ENCODE data around the gene CABCOCO1. TPM values are rescaled to one million over a fixed set of nuclear protein-coding genes. Genes with fewer than 3 reads are reported as not detected.

The CABCOCO1 gene
- total and polyA plus RNA-seq, 9 of the 15 experiments (the other 6 are each of a cell fraction or from before 2014, with no cell fraction given), result 0.04 TPM; not detected in 8

DNA sequence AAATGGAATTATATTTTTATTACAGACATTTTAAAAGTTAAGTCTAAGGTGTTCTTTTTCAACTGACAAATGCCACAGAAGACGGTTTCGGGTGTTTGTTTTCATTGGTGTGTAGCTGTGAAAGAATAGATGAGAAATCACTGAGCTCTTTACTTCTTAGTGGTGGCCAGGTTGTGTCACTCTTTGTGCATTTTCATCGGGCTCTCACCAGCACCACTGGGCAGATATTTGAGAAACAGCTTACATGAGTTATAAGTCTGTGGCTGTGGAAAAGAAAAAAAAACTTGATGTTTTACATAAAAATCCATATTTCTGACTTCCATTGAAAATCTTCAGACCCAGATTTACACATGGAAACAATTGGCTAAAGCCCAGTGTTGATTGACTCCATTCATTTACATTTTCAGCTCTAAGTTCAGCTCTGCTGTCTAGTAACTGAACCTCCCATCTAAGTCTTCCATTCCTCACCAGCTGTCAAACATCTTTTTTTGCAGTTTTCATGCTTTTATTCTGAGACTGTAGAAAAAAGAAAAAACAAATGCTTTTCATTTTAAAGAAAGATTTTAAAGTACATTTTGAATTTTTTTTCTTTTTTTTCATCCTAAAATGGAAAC, 22.3 kb downstream of the CABCOCO1 start (continued):
- TF ChIP-seq, protein P1, sequence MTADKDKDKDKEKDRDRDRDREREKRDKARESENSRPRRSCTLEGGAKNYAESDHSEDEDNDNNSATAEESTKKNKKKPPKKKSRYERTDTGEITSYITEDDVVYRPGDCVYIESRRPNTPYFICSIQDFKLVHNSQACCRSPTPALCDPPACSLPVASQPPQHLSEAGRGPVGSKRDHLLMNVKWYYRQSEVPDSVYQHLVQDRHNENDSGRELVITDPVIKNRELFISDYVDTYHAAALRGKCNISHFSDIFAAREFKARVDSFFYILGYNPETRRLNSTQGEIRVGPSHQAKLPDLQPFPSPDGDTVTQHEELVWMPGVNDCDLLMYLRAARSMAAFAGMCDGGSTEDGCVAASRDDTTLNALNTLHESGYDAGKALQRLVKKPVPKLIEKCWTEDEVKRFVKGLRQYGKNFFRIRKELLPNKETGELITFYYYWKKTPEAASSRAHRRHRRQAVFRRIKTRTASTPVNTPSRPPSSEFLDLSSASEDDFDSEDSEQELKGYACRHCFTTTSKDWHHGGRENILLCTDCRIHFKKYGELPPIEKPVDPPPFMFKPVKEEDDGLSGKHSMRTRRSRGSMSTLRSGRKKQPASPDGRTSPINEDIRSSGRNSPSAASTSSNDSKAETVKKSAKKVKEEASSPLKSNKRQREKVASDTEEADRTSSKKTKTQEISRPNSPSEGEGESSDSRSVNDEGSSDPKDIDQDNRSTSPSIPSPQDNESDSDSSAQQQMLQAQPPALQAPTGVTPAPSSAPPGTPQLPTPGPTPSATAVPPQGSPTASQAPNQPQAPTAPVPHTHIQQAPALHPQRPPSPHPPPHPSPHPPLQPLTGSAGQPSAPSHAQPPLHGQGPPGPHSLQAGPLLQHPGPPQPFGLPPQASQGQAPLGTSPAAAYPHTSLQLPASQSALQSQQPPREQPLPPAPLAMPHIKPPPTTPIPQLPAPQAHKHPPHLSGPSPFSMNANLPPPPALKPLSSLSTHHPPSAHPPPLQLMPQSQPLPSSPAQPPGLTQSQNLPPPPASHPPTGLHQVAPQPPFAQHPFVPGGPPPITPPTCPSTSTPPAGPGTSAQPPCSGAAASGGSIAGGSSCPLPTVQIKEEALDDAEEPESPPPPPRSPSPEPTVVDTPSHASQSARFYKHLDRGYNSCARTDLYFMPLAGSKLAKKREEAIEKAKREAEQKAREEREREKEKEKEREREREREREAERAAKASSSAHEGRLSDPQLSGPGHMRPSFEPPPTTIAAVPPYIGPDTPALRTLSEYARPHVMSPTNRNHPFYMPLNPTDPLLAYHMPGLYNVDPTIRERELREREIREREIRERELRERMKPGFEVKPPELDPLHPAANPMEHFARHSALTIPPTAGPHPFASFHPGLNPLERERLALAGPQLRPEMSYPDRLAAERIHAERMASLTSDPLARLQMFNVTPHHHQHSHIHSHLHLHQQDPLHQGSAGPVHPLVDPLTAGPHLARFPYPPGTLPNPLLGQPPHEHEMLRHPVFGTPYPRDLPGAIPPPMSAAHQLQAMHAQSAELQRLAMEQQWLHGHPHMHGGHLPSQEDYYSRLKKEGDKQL (CRISPR knock-in tag; IDR thresholded peaks at IDR 0.05; ENCODE audit: borderline replicate concordance), result no peak
- TF ChIP-seq ZBED1 (IDR thresholded peaks at IDR 0.05), result no peak

DNA sequence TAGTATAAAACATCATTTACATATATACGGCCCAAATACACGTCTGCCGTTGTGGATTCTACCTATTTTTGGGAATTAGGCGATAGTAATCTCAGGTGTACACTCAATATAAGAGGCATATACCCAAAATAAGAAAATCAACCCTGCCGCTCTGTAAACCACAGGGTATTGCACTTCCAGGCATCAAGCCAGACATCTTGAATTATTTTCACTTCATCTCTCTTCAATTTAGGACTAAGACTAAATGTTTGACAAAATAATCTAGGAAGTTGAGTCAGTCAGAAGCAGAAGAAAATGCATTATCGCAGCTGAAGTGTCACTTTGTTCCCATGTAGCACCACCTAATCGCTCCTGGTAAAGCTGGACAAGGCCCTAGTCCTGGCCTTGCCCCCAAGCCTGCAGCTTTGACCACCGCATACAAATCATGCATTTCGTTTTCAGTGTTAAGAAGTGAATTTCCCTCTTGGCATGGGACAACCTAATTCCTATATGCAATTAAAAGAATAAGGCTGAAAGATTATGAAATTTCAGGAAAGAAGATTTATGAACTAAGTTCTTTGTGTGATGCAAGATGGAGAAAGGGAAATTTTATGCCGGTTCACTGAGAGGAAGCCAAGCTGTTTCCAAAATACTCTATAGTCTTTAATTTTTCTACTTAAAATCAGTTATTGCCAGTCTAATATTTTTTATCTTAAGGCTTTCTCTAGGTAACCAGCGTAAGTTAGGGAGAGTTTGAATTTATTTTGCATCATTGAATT, 26.0 kb downstream of the CABCOCO1 start:
- ATAC-seq, result peak; percentile 36; the same call in 1 of the 3 replicates
- in situ Hi-C loops (cut with MboI) (no loop called here), intact Hi-C loops (cut with micrococcal nuclease) (no loop called here)
- 23% methylated on average over 11 of the region's 11 CpGs for WGBS (ENCODE audit: insufficient coverage, low coverage, missing lambda C conversion rate)
- Histone ChIP-seq H3K4me3 (no peak overlapping the region), H3K36me3 (ENCODE audit: control insufficient read depth, insufficient read depth, low read length) (no peaks in the 10 kb centered on the region), H3K9ac (ENCODE audit: insufficient read depth in 1 of 2, low read depth in 2 of 2, low read length in 2 of 2) (no peak overlapping the region), H3K27ac (ENCODE audit: extremely low read depth, low read depth, low read length) (no peak overlapping the region), H2AFZ (ENCODE audit: low read depth, low read length) (no peak overlapping the region; the same call in 1 of the 2 replicates), H3K4me2 (ENCODE audit: insufficient read depth, low read length) (no peak overlapping the region), H3K27me3 (ENCODE audit: control insufficient read depth in 2 of 2, insufficient read depth in 2 of 2, low read length in 2 of 2) (no peaks in the 10 kb centered on the region), H3K9me1 (ENCODE audit: control insufficient read depth, insufficient read depth, low read length) (no peaks in the 10 kb centered on the region), H3K4me1 (replicated peaks in 1 of 2; ENCODE audit: control insufficient read depth in 2 of 2, insufficient read depth in 2 of 2, low read length in 2 of 2) (no peaks in the 10 kb centered on the region), H3K9me3 (replicated peaks; ENCODE audit: control insufficient read depth, insufficient read depth, low read depth, low read length) (no peaks in the 10 kb centered on the region), H4K20me1 (replicated peaks; ENCODE audit: control insufficient read depth, insufficient read depth, low read length) (no peaks in the 10 kb centered on the region), H3K79me2 (ENCODE audit: control insufficient read depth, insufficient read depth, low read length) (no peaks in the 10 kb centered on the region)
- ChIA-PET POLR2A (interaction anchor here (0.6 to 0.9 kb wide), 2 partner anchors 56 to 146 kb away, joined by 3 read pairs; no protein-coding TSS in a partner anchor), CTCF (ENCODE audit: low intra/inter-chr PET ratio) (no interaction called here)
- no TSS peak for BruUV-seq (replicated peaks)
- FAIRE-seq, result no peak
- DNase-seq (ENCODE audit: extremely low read depth in 1 of 4, low spot score in 3 of 4), result no peak
- TF ChIP-seq, protein P2, sequence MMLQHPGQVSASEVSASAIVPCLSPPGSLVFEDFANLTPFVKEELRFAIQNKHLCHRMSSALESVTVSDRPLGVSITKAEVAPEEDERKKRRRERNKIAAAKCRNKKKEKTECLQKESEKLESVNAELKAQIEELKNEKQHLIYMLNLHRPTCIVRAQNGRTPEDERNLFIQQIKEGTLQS (IDR thresholded peaks at IDR 0.05), result peak; percentile 34; the same call in 1 of the 2 replicates
- TF ChIP-seq, protein P2 (CRISPR knock-in tag; conservative IDR thresholded peaks at IDR 0.05), result no peak
- TF ChIP-seq CEBPG (CRISPR knock-in tag; IDR thresholded peaks at IDR 0.05) (no peak), CEBPG (tag; conservative IDR thresholded peaks at IDR 0.05 in 1 of 2, IDR thresholded peaks at IDR 0.05 in 1 of 2) (peak; percentile 76 to 87)
- TF ChIP-seq, protein P3, sequence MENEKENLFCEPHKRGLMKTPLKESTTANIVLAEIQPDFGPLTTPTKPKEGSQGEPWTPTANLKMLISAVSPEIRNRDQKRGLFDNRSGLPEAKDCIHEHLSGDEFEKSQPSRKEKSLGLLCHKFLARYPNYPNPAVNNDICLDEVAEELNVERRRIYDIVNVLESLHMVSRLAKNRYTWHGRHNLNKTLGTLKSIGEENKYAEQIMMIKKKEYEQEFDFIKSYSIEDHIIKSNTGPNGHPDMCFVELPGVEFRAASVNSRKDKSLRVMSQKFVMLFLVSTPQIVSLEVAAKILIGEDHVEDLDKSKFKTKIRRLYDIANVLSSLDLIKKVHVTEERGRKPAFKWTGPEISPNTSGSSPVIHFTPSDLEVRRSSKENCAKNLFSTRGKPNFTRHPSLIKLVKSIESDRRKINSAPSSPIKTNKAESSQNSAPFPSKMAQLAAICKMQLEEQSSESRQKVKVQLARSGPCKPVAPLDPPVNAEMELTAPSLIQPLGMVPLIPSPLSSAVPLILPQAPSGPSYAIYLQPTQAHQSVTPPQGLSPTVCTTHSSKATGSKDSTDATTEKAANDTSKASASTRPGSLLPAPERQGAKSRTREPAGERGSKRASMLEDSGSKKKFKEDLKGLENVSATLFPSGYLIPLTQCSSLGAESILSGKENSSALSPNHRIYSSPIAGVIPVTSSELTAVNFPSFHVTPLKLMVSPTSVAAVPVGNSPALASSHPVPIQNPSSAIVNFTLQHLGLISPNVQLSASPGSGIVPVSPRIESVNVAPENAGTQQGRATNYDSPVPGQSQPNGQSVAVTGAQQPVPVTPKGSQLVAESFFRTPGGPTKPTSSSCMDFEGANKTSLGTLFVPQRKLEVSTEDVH (IDR thresholded peaks at IDR 0.05; ENCODE audit: low read depth, partially characterized antibody), result no peak

Data from K562 (cell line).